Measurements from ENCODE around the gene SKAP2. TPM values are rescaled to one million over a fixed set of nuclear protein-coding genes. Genes with fewer than 3 reads are reported as not detected.

The SKAP2 gene
- total RNA-seq, 1 experiment from 2014 or later: 0.56 TPM

GRCh38 chr7:26859720-26860119, 4.7 kb downstream of the SKAP2 start:
- H3K4me3 ChIP-seq (ENCODE audit: low read depth, low read length, poor library complexity, severe bottlenecking): no peak overlapping the region
- H3K36me3 ChIP-seq (ENCODE audit: insufficient read depth, low read length, poor library complexity, severe bottlenecking): no peaks in the 10 kb centered on the region
- CTCF ChIA-PET: no interaction called here
- no peak overlapping the region for H3K27ac ChIP-seq (ENCODE audit: low read depth, low read length, poor library complexity, severe bottlenecking)
- H3K27me3 ChIP-seq (replicated peaks; ENCODE audit: insufficient read depth, low read depth, low read length, poor library complexity): peaks cover 96% of the 10 kb centered on the region
- TF ChIP-seq EZH2 (IDR thresholded peaks at IDR 0.05; ENCODE audit: borderline replicate concordance, low read depth, low read length, poor library complexity, severe bottlenecking) (no peak), CTCF (conservative IDR thresholded peaks at IDR 0.05; ENCODE audit: low read depth, low read length) (no peak)
- no TSS peak for BruUV-seq (replicated peaks)
- POLR2A ChIA-PET (ENCODE audit: low non-redundant PET): no interaction called here
- no peaks in the 10 kb centered on the region for H3K4me1 ChIP-seq (ENCODE audit: insufficient read depth, low read length, poor library complexity, severe bottlenecking)
- intact Hi-C loops (cut with micrococcal nuclease; ENCODE audit: unreplicated experiment): no loop called here
- no peaks in the 10 kb centered on the region for H3K9me3 ChIP-seq (ENCODE audit: low read depth, low read length, poor library complexity, severe bottlenecking)
- DNase-seq (ENCODE audit: low spot score): no peak

DNA sequence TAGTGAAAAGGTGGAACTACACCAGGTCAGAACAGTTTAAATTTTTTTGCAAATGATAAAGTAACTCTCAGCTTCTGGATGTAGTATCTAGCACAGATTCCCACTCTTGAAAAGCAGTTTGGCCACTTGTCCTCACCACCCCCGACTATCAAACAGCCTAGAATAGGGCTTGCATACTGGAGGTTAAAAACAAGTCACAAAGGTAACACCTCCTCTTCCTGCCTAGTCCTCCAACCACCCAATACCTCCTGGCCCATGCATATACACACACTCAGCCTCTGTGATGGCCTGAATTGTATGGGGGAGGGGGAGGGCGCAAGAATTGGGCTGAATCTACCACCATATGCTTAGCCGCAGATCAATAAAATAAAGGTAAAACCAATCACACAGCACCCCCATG, 5.7 kb downstream of the SKAP2 start:
- CTCF ChIA-PET: interaction anchor here (0.6 kb wide), 1 partner anchor 234 kb away, joined by 7 read pairs; no protein-coding TSS in a partner anchor
- Histone ChIP-seq H3K4me1 (ENCODE audit: insufficient read depth, low read length, poor library complexity, severe bottlenecking) (no peaks in the 10 kb centered on the region), H3K27ac (ENCODE audit: low read depth, low read length, poor library complexity, severe bottlenecking) (no peak overlapping the region), H3K36me3 (ENCODE audit: insufficient read depth, low read length, poor library complexity, severe bottlenecking) (no peaks in the 10 kb centered on the region), H3K4me3 (ENCODE audit: low read depth, low read length, poor library complexity, severe bottlenecking) (no peak overlapping the region), H3K9me3 (ENCODE audit: low read depth, low read length, poor library complexity, severe bottlenecking) (no peaks in the 10 kb centered on the region), H3K27me3 (replicated peaks; ENCODE audit: insufficient read depth, low read depth, low read length, poor library complexity) (peaks cover 99% of the 10 kb centered on the region)
- TF ChIP-seq CTCF (conservative IDR thresholded peaks at IDR 0.05; ENCODE audit: low read depth, low read length) (no peak), EZH2 (IDR thresholded peaks at IDR 0.05; ENCODE audit: borderline replicate concordance, low read depth, low read length, poor library complexity, severe bottlenecking) (no peak)
- DNase-seq (ENCODE audit: low spot score): no peak
- POLR2A ChIA-PET (ENCODE audit: low non-redundant PET): no interaction called here
- no TSS peak for BruUV-seq (replicated peaks)
- intact Hi-C loops (cut with micrococcal nuclease; ENCODE audit: unreplicated experiment): no loop called here

DNA sequence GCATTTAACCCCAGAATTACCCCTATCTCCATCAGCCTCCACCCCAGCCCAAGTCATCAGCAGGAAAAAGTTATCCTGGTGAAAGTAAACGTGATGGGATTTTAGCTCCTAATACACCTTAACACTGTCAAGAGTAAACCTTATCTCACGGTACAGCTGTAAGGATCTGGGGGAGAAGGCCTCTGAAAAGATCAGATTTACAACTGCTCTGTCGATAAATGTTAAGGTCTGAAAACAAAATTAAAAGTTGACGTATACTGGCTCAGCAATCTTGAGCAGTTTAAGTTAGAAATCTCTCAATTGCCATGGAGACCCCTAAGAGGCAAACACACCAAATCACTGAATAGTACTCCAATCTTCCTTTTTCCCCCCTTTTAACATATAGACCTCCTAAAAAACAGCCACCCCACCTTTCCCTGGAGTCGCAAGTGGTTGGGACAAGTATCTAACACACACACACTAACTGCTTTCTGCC, 6.1 kb downstream of the SKAP2 start:
- Histone ChIP-seq H3K27ac (ENCODE audit: low read depth, low read length, poor library complexity, severe bottlenecking) (no peak overlapping the region), H3K27me3 (replicated peaks; ENCODE audit: insufficient read depth, low read depth, low read length, poor library complexity) (peaks cover 99% of the 10 kb centered on the region), H3K36me3 (ENCODE audit: insufficient read depth, low read length, poor library complexity, severe bottlenecking) (no peaks in the 10 kb centered on the region), H3K9me3 (ENCODE audit: low read depth, low read length, poor library complexity, severe bottlenecking) (no peaks in the 10 kb centered on the region), H3K4me1 (ENCODE audit: insufficient read depth, low read length, poor library complexity, severe bottlenecking) (no peaks in the 10 kb centered on the region), H3K4me3 (ENCODE audit: low read depth, low read length, poor library complexity, severe bottlenecking) (no peak overlapping the region)
- no TSS peak for BruUV-seq (replicated peaks)
- CTCF ChIA-PET: no interaction called here
- POLR2A ChIA-PET (ENCODE audit: low non-redundant PET): no interaction called here
- DNase-seq (ENCODE audit: low spot score): no peak
- no peak for TF ChIP-seq CTCF (conservative IDR thresholded peaks at IDR 0.05; ENCODE audit: low read depth, low read length)
- TF ChIP-seq EZH2 (IDR thresholded peaks at IDR 0.05; ENCODE audit: borderline replicate concordance, low read depth, low read length, poor library complexity, severe bottlenecking): no peak
- intact Hi-C loops (cut with micrococcal nuclease; ENCODE audit: unreplicated experiment): no loop called here
